ENCODE results near the gene TMEM212. TPM values are rescaled to one million over a fixed set of nuclear protein-coding genes. Genes with fewer than 3 reads are reported as not detected.
A peak's percentile ranks its signal among the peaks of the same experiment; 100 is the strongest.
"Not testable (repeated sequence)": the region's sequence is repeated elsewhere in the genome, so short reads cannot be mapped to it uniquely, and the experiment has no call there.

Gene TMEM212
- total RNA-seq, 2 experiments from 2014 or later, result not detected

- ATAC-seq, result no peak
- Mint-ChIP-seq H3K4me3 (no peak overlapping the region), H3K27ac (peak overlapping the region; percentile 39), H3K36me3 (ENCODE audit: low read depth) (no peaks in the 10 kb centered on the region), H3K9me3 (ENCODE audit: insufficient read depth) (no peaks in the 10 kb centered on the region), H3K27me3 (ENCODE audit: low read depth) (peaks cover 23% of the 10 kb centered on the region), H3K4me1 (ENCODE audit: low read depth) (peaks cover 13% of the 10 kb centered on the region)
- ChIA-PET POLR2A (no interaction called here), CTCF (no interaction called here)
- no peak for DNase-seq
Observed at GRCh38 chr3:171813897-171814460, 29.2 kb upstream of the TMEM212 start.

DNA sequence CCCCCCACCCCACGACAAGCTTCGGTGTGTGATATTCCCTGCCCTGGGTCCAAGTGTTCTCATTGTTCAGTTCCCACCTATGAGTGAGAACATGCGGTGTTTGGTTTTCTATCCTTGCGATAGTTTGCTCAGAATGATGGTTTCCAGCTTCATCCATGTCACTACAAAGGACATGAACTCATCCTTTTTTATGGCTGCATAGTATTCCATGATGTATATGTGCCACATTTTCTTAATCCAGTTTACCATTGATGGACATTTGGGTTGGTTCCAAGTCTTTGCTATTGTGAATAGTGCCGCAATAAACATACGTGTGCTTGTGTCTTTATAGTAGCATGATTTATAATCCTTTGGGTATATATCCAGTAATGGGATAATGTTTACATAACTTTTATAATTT is 28.5 kb upstream of the TMEM212 start:
- H3K27ac Mint-ChIP-seq; H3K4me1 Mint-ChIP-seq (ENCODE audit: low read depth); H3K9me3 Mint-ChIP-seq (ENCODE audit: insufficient read depth); H3K4me3 Mint-ChIP-seq; POLR2A ChIA-PET; DNase-seq; CTCF ChIA-PET; H3K36me3 Mint-ChIP-seq (ENCODE audit: low read depth); ATAC-seq: not testable (repeated sequence)
- peaks cover 17% of the 10 kb centered on the region for H3K27me3 Mint-ChIP-seq (ENCODE audit: low read depth)

DNA sequence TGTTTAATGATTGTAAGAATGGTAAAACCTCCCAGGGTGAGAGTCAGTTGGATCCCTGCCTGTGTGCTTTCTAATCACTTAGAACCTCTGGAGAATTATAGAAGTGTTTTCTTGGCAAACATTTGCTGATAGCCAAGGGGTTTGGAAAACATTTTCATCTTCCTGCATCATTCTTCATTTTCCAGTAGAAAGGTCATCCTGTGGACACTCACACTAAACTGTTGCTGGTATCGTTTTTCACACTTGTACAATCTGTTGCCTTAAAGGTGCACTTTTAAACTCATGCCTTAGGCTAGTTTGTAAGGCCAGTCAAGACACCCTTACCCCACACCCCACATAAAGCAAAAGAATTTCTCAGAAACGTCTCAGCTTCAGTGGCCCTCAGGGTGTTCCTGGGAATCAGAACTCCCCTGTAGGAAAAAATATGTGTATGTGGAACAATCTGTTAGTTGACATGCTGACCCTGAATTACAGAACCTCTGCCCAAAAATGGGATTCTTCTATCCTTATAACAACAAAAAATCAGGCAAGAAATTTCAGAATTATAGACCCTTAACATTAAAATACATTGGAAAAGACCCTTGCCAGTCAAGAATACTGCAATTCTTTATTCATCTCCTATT is 27.1 kb upstream of the TMEM212 start:
- ChIA-PET POLR2A (no interaction called here), CTCF (no interaction called here)
- Mint-ChIP-seq H3K4me3 (no peak overlapping the region), H3K4me1 (ENCODE audit: low read depth) (no peaks in the 10 kb centered on the region), H3K27ac (no peak overlapping the region), H3K36me3 (ENCODE audit: low read depth) (no peaks in the 10 kb centered on the region), H3K27me3 (ENCODE audit: low read depth) (peaks cover 6% of the 10 kb centered on the region), H3K9me3 (ENCODE audit: insufficient read depth) (no peaks in the 10 kb centered on the region)
- DNase-seq, result no peak
- no peak for ATAC-seq

GRCh38 chr3:171817074-171817800 is 25.9 kb upstream of the TMEM212 start:
- ChIA-PET CTCF (interaction anchor here (1.1 to 1.2 kb wide), 2 partner anchors 12 to 45 kb away, joined by 3 to 5 read pairs; no protein-coding TSS in a partner anchor), POLR2A (no interaction called here)
- H3K27ac Mint-ChIP-seq, result no peak overlapping the region
- H3K9me3 Mint-ChIP-seq (ENCODE audit: insufficient read depth), result no peaks in the 10 kb centered on the region
- DNase-seq (no peak), ATAC-seq (no peak)
- H3K27me3 Mint-ChIP-seq (ENCODE audit: low read depth), result no peaks in the 10 kb centered on the region
- H3K4me1 Mint-ChIP-seq (ENCODE audit: low read depth), result peaks cover 5% of the 10 kb centered on the region
- no peak overlapping the region for H3K4me3 Mint-ChIP-seq
- no peaks in the 10 kb centered on the region for H3K36me3 Mint-ChIP-seq (ENCODE audit: low read depth)

- DNase-seq (no peak), ATAC-seq (no peak)
- H3K36me3 Mint-ChIP-seq (ENCODE audit: low read depth), result no peaks in the 10 kb centered on the region
- H3K4me3 Mint-ChIP-seq, result no peak overlapping the region
- peaks cover 5% of the 10 kb centered on the region for H3K4me1 Mint-ChIP-seq (ENCODE audit: low read depth)
- H3K27ac Mint-ChIP-seq, result no peak overlapping the region
- H3K9me3 Mint-ChIP-seq (ENCODE audit: insufficient read depth), result no peaks in the 10 kb centered on the region
- CTCF ChIA-PET, result no interaction called here
- peaks cover 12% of the 10 kb centered on the region for H3K27me3 Mint-ChIP-seq (ENCODE audit: low read depth)
- POLR2A ChIA-PET, result no interaction called here
Observed at GRCh38 chr3:171821044-171821443, 22.1 kb upstream of the TMEM212 start.

- H3K27me3 Mint-ChIP-seq (ENCODE audit: low read depth), result peaks cover 15% of the 10 kb centered on the region
- POLR2A ChIA-PET, result no interaction called here
- DNase-seq, result no peak
- H3K4me1 Mint-ChIP-seq (ENCODE audit: low read depth), result peaks cover 5% of the 10 kb centered on the region
- H3K36me3 Mint-ChIP-seq (ENCODE audit: low read depth), result no peaks in the 10 kb centered on the region
- no peak overlapping the region for H3K4me3 Mint-ChIP-seq
- H3K27ac Mint-ChIP-seq, result no peak overlapping the region
- no peak for ATAC-seq
- CTCF ChIA-PET, result interaction anchor here (0.9 to 1.2 kb wide), 3 partner anchors 10 to 15 kb away, joined by 3 to 5 read pairs (median 3); no protein-coding TSS in a partner anchor
- H3K9me3 Mint-ChIP-seq (ENCODE audit: insufficient read depth), result no peaks in the 10 kb centered on the region
Observed at GRCh38 chr3:171821778-171822358, 21.3 kb upstream of the TMEM212 start.

GRCh38 chr3:171822431-171823106 is 20.6 kb upstream of the TMEM212 start:
- Mint-ChIP-seq H3K27me3 (ENCODE audit: low read depth) (peaks cover 20% of the 10 kb centered on the region), H3K27ac (no peak overlapping the region), H3K4me3 (no peak overlapping the region), H3K9me3 (ENCODE audit: insufficient read depth) (no peaks in the 10 kb centered on the region), H3K36me3 (ENCODE audit: low read depth) (no peaks in the 10 kb centered on the region), H3K4me1 (ENCODE audit: low read depth) (peaks cover 5% of the 10 kb centered on the region)
- CTCF ChIA-PET, result interaction anchor here (0.9 to 1.2 kb wide), 3 partner anchors 10 to 15 kb away, joined by 3 to 5 read pairs (median 3); no protein-coding TSS in a partner anchor
- DNase-seq (no peak), ATAC-seq (no peak)
- POLR2A ChIA-PET, result no interaction called here

DNA sequence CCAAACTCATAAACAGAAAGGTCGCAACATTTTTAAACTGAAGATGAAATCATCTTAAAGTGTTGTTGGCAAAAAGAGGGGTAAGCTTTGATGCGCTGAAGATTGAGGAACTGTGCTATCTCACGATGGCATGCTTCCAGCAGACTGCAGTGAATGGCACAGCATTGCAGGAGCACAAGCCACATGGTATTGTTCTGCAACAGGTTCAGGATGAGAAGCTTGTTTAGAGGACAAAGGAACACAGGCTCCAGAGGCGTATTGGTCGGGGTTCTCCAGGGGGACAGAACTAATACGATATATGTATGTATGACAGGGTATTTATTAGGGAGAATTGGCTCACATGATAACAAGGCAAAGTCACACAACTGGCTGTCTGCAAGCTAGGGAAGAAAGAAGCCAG is 19.0 kb upstream of the TMEM212 start:
- ATAC-seq (no peak), DNase-seq (no peak)
- H3K4me1 Mint-ChIP-seq (ENCODE audit: low read depth), result peaks cover 5% of the 10 kb centered on the region
- H3K36me3 Mint-ChIP-seq (ENCODE audit: low read depth), result no peaks in the 10 kb centered on the region
- H3K4me3 Mint-ChIP-seq, result no peak overlapping the region
- no peak overlapping the region for H3K27ac Mint-ChIP-seq
- CTCF ChIA-PET, result no interaction called here
- H3K9me3 Mint-ChIP-seq (ENCODE audit: insufficient read depth), result no peaks in the 10 kb centered on the region
- POLR2A ChIA-PET, result no interaction called here
- peaks cover 31% of the 10 kb centered on the region for H3K27me3 Mint-ChIP-seq (ENCODE audit: low read depth)

- H3K4me3 Mint-ChIP-seq, result no peak overlapping the region
- ChIA-PET CTCF (no interaction called here), POLR2A (no interaction called here)
- H3K9me3 Mint-ChIP-seq (ENCODE audit: insufficient read depth), result no peaks in the 10 kb centered on the region
- no peaks in the 10 kb centered on the region for H3K36me3 Mint-ChIP-seq (ENCODE audit: low read depth)
- H3K4me1 Mint-ChIP-seq (ENCODE audit: low read depth), result peaks cover 5% of the 10 kb centered on the region
- peaks cover 35% of the 10 kb centered on the region for H3K27me3 Mint-ChIP-seq (ENCODE audit: low read depth)
- H3K27ac Mint-ChIP-seq, result no peak overlapping the region
- ATAC-seq (no peak), DNase-seq (no peak)
Observed at GRCh38 chr3:171824824-171825221, 18.3 kb upstream of the TMEM212 start.

DNA sequence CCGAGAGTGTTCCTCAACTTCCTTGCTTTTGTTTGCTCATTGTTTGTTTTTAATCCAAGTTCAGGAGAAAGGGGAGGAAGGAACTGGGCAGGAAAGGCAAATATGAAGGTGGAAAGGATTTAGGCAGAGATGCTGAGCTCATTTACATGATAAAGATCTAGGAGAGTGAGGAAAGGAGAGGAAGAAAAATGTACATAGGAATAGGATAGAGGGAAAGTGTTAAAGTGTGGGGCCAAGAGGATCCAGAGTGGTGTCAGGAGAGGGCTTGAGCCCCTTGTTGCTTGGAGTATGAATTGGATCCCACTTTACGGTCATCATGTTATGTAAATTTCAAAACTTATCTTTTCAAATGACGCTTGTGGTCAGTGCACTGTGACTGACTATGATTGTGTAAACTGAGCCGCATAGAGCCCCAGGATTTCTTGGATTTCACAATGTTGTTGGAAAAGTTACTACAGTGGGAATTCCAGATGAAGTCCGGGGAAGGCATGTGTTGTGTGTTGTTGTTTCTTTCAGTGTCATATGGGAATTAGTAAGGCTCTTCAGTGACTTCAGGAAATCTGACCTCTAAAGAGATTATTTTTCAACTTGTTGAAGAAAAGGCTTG is 17.8 kb upstream of the TMEM212 start:
- Mint-ChIP-seq H3K9me3 (ENCODE audit: insufficient read depth) (no peaks in the 10 kb centered on the region), H3K27me3 (ENCODE audit: low read depth) (peaks cover 35% of the 10 kb centered on the region), H3K27ac (no peak overlapping the region), H3K4me1 (ENCODE audit: low read depth) (peaks cover 5% of the 10 kb centered on the region), H3K4me3 (no peak overlapping the region), H3K36me3 (ENCODE audit: low read depth) (no peaks in the 10 kb centered on the region)
- DNase-seq (no peak), ATAC-seq (no peak)
- CTCF ChIA-PET, result no interaction called here
- POLR2A ChIA-PET, result no interaction called here

DNA sequence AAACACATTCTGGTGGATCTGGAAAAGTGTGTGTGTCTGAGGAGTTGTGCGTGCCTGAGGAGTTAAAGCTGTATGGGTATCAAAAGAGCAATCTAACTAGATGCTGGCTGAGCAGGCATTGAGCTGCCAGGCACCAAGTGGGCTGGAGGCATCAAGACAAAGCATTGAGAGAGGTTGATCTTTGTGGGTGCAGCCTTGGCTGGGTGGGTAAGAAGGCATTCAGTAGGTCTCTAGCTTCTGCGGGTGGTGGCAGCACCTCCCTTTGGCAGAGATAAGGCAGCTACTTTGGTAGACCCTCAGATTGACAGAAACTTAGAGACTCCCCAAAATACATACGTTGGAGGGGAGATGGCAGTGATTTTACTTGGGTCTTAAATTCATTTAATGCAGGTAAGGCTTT is 15.8 kb upstream of the TMEM212 start:
- Mint-ChIP-seq H3K27ac (no peak overlapping the region), H3K4me3 (no peak overlapping the region)

More for the DNA sequence above, 15.8 kb upstream of the TMEM212 start:
- ChIA-PET CTCF (interaction anchor here (0.5 to 1.5 kb wide), 2 partner anchors 21 to 987 kb away, joined by 4 read pairs; no protein-coding TSS in a partner anchor), POLR2A (no interaction called here)
- DNase-seq, result no peak
- H3K9me3 Mint-ChIP-seq (ENCODE audit: insufficient read depth), result no peaks in the 10 kb centered on the region
- H3K36me3 Mint-ChIP-seq (ENCODE audit: low read depth), result no peaks in the 10 kb centered on the region
- no peak for ATAC-seq
- peaks cover 35% of the 10 kb centered on the region for H3K27me3 Mint-ChIP-seq (ENCODE audit: low read depth)
- H3K4me1 Mint-ChIP-seq (ENCODE audit: low read depth), result no peaks in the 10 kb centered on the region
